BJ (cell line): Measurements from ENCODE around the gene PCNA. TPM values are rescaled to one million over a fixed set of nuclear protein-coding genes. Genes with fewer than 3 reads are reported as not detected.

Experiments used
- CTCF ChIA-PET: fragments of 350-600 bp; formaldehyde crosslinking; extraction: SDS; loops from one replicate; lab custom pipeline; 2021; ENCODE audit warnings: antibody characterized with exemption, inconsistent platforms; lab: Yijun Ruan, JAX
- POLR2A ChIA-PET: fragments of 300-600 bp; sonication (Branson Sonifier 250); formaldehyde crosslinking; extraction: SDS; loops from one replicate; lab custom pipeline; 2021; ENCODE audit warnings: antibody characterized with exemption; lab: Charles Lee
- DNase-seq: peaks from one replicate; pipeline ENCODE4 v3.0.0-alpha.2; 2011; ENCODE audit warnings: low read depth
- H3K27me3 ChIP-seq: 2 replicates; pipeline ENCODE4 v1.6.0; 2011; ENCODE audit warnings: low read length; ENCODE audit not compliant: control insufficient read depth, insufficient read depth
- H3K36me3 ChIP-seq: 2 replicates; pipeline ENCODE4 v1.5.1; 2011; ENCODE audit warnings: low read length; ENCODE audit not compliant: control insufficient read depth, insufficient read depth
- H3K4me3 ChIP-seq: 2 replicates; pipeline ENCODE4 v1.5.1; 2011; ENCODE audit warnings: low read depth, mild to moderate bottlenecking, control low read depth, low read length
- polyA minus RNA-seq: library from RNA; depleted of rRNA, polyadenylated mRNA; stranded (reverse); fragments of >200 nt; gene quantifications from 2 replicates; pipeline ENCODE4 v1.2.3, GENCODE V29; 2011; rRNA and poly(A)+ RNA removed
- polyA plus RNA-seq: library from polyadenylated mRNA; depleted of rRNA; stranded (reverse); fragments of >200 nt; gene quantifications from 2 replicates; pipeline ENCODE4 v1.2.3, GENCODE V29; 2011; rRNA removed
- TF ChIP-seq, protein P1 (sequence below): IDR thresholded peaks from 2 replicates; pipeline ENCODE4 v1.5.1; 2011; ENCODE audit warnings: low read depth, mild to moderate bottlenecking, control low read depth, inconsistent platforms, low read length, moderate library complexity; ENCODE audit not compliant: insufficient read depth

PCNA gene
- polyA plus RNA-seq: 78.2 and 94.6 TPM in 2 replicates
- polyA minus RNA-seq: 70.6 and 106 TPM in 2 replicates

DNA sequence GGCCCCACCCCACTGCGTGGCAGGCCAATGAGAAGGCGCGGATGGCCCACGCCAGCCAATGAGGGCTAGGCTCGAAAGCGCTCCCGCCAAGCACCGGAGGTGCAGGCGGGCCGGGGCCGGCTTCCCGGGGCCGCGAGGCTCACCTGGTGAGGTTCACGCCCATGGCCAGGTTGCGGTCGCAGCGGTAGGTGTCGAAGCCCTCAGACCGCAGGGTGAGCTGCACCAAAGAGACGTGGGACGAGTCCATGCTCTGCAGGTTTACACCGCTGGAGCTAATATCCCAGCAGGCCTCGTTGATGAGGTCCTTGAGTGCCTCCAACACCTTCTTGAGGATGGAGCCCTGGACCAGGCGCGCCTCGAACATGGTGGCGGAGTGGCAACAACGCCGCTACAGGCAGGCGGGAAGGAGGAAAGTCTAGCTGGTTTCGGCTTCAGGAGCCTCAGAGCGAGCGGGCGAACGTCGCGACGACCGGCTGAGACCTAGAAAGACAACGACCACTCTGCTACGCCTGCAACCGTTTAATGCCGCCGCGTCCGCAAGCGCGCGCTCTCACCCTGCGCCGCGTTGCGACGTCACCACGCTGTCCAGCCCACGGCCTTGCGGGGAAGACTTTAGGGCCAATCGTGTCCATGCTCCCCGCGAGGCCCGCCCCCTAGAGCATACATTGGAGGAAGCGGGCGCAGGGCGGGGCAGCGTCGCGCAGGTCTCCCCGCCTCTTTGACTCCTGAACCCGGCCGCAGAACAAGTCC, at the start of gene PCNA:
Gene PCNA, minus strand, starts transcription at position 524 of the 750 bp plus-strand sequence. Its CDS starts 160 bp downstream, at position 364.
- Histone ChIP-seq H3K4me3 (peak within 1 kb of the TSS; percentile 100), H3K36me3 (peaks cover 4% of the 10 kb centered on the region; the same call in 1 of the 2 replicates), H3K27me3 (no peaks in the 10 kb centered on the region)
- TF ChIP-seq, protein P1, sequence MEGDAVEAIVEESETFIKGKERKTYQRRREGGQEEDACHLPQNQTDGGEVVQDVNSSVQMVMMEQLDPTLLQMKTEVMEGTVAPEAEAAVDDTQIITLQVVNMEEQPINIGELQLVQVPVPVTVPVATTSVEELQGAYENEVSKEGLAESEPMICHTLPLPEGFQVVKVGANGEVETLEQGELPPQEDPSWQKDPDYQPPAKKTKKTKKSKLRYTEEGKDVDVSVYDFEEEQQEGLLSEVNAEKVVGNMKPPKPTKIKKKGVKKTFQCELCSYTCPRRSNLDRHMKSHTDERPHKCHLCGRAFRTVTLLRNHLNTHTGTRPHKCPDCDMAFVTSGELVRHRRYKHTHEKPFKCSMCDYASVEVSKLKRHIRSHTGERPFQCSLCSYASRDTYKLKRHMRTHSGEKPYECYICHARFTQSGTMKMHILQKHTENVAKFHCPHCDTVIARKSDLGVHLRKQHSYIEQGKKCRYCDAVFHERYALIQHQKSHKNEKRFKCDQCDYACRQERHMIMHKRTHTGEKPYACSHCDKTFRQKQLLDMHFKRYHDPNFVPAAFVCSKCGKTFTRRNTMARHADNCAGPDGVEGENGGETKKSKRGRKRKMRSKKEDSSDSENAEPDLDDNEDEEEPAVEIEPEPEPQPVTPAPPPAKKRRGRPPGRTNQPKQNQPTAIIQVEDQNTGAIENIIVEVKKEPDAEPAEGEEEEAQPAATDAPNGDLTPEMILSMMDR: no peak
- DNase-seq: peak; percentile 88
- CTCF ChIA-PET: interaction anchor here (0.6 to 2.9 kb wide), 6 partner anchors 9 to 103 kb away, joined by 3 to 20 read pairs (median 4); no protein-coding TSS in a partner anchor
- POLR2A ChIA-PET: interaction anchor here (0.6 kb wide), 1 partner anchor 16 kb away, joined by 3 read pairs; no protein-coding TSS in a partner anchor

DNA sequence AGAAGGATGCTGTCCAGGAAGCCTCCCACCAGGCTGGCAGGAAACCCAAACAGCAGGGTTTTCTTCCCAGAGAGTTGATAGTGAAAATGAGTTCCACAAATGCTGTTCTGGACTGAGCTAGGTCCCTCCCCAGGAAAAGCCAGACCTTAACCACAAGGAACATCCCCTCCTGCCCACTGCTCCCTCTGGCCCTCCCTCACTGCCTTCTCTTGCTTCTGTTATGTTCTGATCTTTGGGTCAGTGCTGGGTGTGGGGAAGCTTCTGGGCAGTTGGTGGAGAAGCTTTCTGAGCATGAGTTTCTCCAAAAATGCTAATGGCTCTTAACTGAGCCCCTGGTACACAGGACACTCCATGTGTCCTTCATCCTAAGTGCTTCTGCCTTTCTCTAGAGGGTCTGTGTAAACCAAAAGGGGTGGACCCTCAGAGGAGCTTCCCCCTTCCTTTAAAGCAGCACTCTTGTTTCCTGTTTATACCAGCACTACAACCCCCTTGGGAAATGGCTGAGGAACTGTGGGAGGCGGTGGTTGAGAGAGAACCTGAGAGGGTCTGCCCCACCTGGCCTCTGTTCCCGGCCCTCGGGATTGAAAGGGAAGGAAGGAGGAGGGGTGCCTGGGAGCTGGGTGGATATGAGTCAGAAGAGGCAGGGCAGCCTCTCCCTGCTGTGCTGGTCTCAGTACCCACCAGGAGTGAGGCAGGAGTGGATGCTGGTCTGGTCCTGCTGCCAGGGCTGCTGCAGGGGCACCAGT, 49.1 kb upstream of the PCNA start:
- no peaks in the 10 kb centered on the region; the same call in none of the 2 replicates for H3K36me3 ChIP-seq
- TF ChIP-seq, protein P1: no peak
- CTCF ChIA-PET: interaction anchor here (0.8 to 4.5 kb wide), 7 partner anchors 13 to 46 kb away, joined by 3 to 19 read pairs (median 6); partner anchors contain the start of gene CDS2
- no peak overlapping the region for H3K4me3 ChIP-seq
- no peak for DNase-seq
- POLR2A ChIA-PET: no interaction called here
- no peaks in the 10 kb centered on the region for H3K27me3 ChIP-seq

DNA sequence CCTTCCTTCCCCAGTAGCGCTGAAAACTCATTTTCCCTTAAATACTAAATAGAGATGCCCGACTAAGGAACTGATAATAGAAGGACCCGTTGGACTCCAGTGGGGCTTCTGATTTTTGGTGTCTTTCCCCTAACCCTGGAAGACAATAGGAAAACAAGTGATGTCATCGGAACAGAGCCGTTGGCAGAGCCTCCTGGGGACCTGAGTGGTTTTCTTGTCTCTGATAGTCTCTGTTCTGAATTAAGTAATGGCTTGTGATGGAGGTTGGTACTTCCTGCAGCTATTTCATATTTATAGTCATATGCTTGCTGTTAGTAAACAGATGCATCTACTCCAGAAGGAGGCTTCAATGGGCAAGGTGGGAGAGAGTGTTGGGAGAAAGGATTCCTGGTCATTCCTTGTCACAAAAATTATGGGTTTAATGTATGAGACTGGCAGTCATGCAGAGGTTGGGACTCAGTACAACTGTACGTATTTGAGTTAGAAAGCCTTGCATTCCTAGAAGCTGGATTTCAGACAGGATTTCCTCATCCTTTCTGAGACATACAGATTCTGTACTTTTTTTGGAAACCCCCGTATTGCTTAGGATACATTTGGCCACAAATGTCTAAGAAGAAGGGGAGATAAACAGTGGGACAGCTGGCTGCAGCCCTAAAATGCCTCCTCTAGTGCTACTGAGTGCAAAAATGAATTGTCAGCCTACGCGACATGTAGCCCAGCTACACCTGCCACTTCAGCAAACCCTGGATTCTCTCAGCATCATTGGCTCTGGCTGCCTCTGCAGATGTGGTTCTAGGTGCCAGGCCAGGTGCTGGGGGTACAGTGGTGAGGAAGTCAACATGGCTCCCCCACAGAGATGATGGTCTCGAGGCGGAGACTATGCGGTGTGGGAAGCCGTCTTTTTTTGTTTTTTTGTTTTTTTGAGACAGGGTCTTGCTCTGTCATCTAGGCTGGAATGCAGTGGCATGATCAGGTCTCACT, 45.2 kb upstream of the PCNA start:
- H3K27me3 ChIP-seq: no peaks in the 10 kb centered on the region
- no peak overlapping the region for H3K4me3 ChIP-seq
- no peak for DNase-seq
- ChIA-PET POLR2A (no interaction called here), CTCF (no interaction called here)
- H3K36me3 ChIP-seq: no peaks in the 10 kb centered on the region
- TF ChIP-seq, protein P1: no peak

DNA sequence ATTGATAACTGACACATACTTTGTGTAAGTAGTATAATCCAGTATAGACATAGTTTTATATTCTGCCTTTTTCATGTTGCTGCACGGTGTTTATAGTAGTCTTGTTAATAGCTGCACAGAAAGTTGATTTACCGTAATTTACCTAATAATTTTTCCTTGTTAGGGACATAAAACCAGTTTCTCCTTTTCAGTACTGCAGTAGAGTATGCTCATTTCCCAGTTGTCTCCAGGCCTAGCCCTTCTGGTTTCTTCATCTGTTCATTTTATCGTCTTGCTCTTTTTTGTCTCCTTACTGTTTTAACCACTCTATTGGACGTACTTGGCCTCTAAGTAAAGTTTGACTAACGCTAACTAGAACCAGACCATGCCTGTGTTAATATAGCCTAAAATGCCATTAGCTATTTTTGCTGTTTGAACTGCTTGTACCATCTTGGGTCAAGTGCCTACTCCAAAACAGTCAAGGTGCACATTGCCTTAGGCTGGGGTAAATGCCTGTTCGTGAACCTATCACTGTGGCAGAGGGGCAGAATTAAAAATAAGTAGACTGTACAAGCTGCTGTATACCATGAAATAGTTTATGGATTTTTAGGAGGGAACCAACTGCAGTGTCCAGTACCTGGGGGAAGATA, 41.9 kb upstream of the PCNA start:
- POLR2A ChIA-PET: no interaction called here
- CTCF ChIA-PET: no interaction called here
- TF ChIP-seq, protein P1: no peak
- DNase-seq: no peak
- no peak overlapping the region for H3K4me3 ChIP-seq
- no peaks in the 10 kb centered on the region for H3K27me3 ChIP-seq
- H3K36me3 ChIP-seq: no peaks in the 10 kb centered on the region
